GM10248 (cell line): ENCODE data around the gene FNIP1.

ENCODE experiments used
- CTCF ChIA-PET: fragments of 300-600 bp; sonication (Branson Sonifier 250); formaldehyde crosslinking; extraction: SDS; loops from one replicate; lab custom pipeline; 2021; ENCODE audit warnings: antibody characterized with exemption; lab: Yijun Ruan, JAX
- POLR2A ChIA-PET: fragments of 350-650 bp; sonication (Branson Sonifier 250); formaldehyde crosslinking; extraction: SDS; loops from one replicate; lab custom pipeline; 2020; ENCODE audit warnings: antibody characterized with exemption; lab: Yijun Ruan, JAX
- DNase-seq: peaks from one replicate; pipeline ENCODE4 v3.0.0; 2012; ENCODE audit errors: extremely low spot score
- TF ChIP-seq, protein P1 (sequence below): IDR thresholded peaks from 2 replicates; pipeline ENCODE4 v1.5.1; 2012; ENCODE audit warnings: mild to moderate bottlenecking, low read depth; ENCODE audit errors: extremely low read depth, missing control alignments, control extremely low read depth

FNIP1 gene

DNA sequence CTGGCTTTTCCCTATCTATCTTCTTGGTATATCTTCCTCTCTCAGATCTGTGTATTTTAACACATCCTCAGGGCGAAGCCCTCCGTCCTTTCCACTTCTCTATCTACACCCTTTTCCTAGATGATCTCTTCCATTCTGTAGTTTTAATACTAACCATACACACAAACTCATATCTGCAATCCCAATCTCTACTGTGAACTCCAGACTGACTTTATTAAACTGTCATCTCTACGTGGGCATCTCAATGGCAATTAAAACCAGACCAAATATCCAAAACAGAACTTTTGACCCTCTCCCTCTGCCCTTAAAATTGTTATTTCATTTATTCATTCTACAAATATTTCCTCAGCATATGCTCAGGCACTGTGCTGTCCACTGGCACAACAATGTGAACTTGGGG, 7.1 kb downstream of the FNIP1 start:
- POLR2A ChIA-PET, result no interaction called here

DNA sequence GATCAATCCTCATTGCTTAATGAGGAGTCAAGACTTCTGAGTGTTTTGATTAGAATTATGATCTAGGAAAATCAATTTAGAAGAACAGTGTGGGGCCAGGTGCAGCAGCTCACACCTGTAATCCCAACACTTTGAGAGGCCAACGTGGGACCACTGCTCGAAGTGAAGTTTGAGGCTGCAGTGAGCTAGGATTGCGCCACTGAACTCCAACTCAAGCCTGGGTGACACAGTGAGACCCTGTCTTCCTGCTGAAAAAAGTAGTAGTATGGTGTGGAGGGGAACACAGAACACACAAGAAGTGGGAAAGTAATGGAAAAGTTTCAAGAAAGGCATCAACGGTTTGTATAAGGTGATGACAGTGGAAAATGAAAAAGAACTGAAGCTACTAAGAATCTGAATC, 9.1 kb downstream of the FNIP1 start:
- CTCF ChIA-PET, result interaction anchor here (0.7 to 2.1 kb wide), 2 partner anchors 15 to 148 kb away, joined by 3 to 7 read pairs; no protein-coding TSS in a partner anchor
- POLR2A ChIA-PET, result interaction anchor here (1.2 kb wide), 1 partner anchor 9 kb away, joined by 4 read pairs; the partner anchor contains the start of gene FNIP1
- TF ChIP-seq, protein P1, sequence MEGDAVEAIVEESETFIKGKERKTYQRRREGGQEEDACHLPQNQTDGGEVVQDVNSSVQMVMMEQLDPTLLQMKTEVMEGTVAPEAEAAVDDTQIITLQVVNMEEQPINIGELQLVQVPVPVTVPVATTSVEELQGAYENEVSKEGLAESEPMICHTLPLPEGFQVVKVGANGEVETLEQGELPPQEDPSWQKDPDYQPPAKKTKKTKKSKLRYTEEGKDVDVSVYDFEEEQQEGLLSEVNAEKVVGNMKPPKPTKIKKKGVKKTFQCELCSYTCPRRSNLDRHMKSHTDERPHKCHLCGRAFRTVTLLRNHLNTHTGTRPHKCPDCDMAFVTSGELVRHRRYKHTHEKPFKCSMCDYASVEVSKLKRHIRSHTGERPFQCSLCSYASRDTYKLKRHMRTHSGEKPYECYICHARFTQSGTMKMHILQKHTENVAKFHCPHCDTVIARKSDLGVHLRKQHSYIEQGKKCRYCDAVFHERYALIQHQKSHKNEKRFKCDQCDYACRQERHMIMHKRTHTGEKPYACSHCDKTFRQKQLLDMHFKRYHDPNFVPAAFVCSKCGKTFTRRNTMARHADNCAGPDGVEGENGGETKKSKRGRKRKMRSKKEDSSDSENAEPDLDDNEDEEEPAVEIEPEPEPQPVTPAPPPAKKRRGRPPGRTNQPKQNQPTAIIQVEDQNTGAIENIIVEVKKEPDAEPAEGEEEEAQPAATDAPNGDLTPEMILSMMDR, result no peak
- DNase-seq, result no peak

More for the DNA sequence above, 7.1 kb downstream of the FNIP1 start:
- TF ChIP-seq, protein P1, result no peak
- CTCF ChIA-PET, result interaction anchor here (1.3 to 1.6 kb wide), 2 partner anchors 16 to 17 kb away, joined by 3 read pairs; no protein-coding TSS in a partner anchor
- no peak for DNase-seq

DNA sequence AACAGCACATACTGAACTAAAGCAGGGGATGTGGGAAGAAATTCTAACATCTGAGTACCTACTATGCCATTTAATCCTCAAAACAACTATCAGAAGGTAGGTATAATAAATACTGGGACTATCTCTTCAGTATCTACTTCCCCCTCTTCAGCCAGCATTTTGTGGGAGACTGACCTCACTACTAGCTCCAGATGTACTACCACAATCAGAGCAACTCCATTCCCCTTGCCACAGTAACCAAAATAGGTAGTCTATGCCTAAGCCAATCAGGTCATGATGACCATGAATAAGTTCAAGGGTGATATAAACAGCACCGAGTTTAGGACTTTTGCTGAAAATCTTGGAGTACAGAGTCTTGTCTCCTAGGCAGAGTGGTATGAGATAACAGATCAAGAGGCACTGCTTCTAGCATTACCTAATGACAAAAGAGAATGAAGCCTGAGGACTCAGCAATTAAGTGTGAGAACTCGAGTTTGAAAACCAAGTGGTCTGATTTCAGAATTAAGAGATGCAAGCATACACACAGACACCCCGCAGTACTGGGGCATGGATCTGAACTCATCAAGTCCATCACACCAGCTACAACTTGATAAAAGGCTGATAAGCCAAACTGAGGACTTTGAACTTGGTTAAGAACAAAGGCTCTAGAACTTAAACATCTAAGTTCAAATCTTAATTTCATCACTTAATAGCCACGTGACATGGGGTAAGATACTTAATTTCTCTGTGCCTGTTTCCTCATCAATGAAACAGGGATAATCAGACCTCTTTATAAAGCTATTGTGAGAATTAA, 9.7 kb downstream of the FNIP1 start:
- no peak for DNase-seq
- CTCF ChIA-PET, result interaction anchor here (0.7 to 2.1 kb wide), 2 partner anchors 14 to 147 kb away, joined by 3 to 7 read pairs; no protein-coding TSS in a partner anchor
- POLR2A ChIA-PET, result interaction anchor here (1.2 kb wide), 1 partner anchor 10 kb away, joined by 4 read pairs; the partner anchor contains the start of gene FNIP1
- TF ChIP-seq, protein P1, result no peak

DNA sequence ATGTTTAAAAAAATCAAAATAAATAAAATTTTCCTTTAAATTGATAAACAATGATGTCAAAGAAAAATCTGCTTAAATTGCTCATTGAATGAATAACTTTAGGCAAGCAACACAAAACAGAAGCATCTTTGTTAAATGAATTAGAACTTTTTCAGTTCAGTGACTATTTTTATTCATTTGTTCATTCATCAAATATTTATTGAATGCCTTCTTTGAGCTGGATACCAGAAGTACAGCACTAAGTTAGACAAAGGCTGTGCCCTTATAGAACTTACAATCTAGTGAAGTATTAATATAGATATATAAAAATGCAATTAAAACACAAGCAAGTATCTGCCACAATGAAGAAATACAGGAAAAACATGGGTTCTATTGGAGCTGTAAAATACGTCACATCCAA, 10.8 kb downstream of the FNIP1 start:
- no peak for DNase-seq
- ChIA-PET POLR2A (no interaction called here), CTCF (no interaction called here)
- TF ChIP-seq, protein P1, result no peak

DNA sequence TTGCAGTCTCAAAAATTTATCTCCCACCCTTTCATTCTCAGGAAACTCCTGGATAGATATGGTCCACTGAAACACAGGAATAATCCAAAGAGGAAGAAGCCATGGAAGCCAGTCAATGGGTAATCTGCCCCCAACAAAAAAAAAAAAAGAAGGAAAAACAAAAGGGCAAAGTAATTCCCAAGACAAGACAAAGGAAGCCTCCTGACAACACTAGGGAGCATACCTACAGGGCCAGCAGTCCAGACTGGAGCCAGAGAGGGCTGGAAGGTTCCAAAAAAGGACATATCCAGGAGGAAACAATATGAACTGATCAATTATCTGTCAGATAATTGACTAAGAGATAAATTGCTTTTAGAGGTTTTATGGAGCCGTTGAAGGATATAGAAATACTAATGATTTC, 12.9 kb downstream of the FNIP1 start:
- ChIA-PET POLR2A (no interaction called here), CTCF (interaction anchor here (1.6 kb wide), 1 partner anchor 29 kb away, joined by 3 read pairs; no protein-coding TSS in a partner anchor)
- TF ChIP-seq, protein P1, result no peak
- DNase-seq, result no peak

DNA sequence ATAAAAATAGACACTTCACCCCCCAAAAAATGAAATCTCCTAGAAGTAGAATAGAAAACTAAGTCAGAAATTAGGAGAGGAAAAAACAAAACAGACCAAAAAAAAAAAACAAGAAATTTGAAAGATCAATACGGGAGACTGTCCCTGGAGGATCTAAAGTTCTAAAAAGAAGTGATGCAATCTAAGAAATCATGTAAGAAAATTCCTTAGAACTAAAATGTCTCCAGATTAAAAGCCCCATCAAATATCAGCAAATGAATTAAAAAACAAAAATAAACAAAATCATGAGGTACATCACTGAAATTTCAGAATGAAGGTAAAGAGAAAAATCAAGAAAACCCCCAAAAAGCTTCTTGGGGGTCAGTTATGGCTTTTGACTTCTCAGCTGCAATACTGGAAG, 13.5 kb downstream of the FNIP1 start:
- CTCF ChIA-PET, result interaction anchor here (0.7 to 1.6 kb wide), 3 partner anchors 16 to 136 kb away, joined by 3 to 4 read pairs (median 3); no protein-coding TSS in a partner anchor
- POLR2A ChIA-PET, result no interaction called here
- TF ChIP-seq, protein P1, result no peak
- DNase-seq, result no peak
